GM18498 (cell line): Measurements from ENCODE around the gene BACE2.
"Not testable (repeated sequence)": the region's sequence is repeated elsewhere in the genome, so short reads cannot be mapped to it uniquely, and the experiment has no call there.

Experiments used
- ATAC-seq: cut with Tn5 transposase; IDR thresholded peaks from one replicate; pipeline ENCODE4 v1.9.1; 2021; ENCODE audit warnings: mild to moderate bottlenecking, moderate library complexity; ENCODE audit not compliant: unreplicated experiment

The BACE2 gene

DNA sequence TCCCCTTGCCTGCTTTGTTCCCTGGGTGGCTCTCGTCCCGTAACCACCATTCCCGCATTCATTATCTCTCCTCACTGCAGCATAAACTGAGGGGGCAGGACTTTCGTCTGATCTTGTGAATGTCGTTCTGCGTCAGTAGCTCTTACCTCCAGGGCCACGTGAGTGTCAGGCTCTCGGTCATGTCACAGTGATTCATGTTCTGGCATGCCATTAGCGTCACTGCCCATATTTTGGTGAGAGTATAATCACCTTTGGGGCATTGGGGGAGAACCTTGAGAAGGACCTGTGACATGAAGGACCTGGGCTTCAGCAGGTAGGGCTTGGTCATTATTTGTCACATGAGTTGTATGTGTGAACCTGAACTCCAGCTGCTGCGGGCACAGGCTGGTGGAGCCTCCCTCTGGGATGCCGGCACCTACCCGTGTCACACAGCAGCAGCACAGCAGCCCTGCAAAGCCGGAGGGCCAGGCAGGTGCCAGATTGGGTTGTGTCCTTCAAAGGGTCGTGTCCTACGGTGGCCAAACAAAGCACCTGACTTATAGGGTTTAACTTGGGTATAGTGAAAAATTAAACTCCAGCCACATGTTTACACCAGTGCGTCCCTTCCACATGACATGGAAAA is 68.5 kb downstream of the BACE2 start:
- no peak for ATAC-seq

DNA sequence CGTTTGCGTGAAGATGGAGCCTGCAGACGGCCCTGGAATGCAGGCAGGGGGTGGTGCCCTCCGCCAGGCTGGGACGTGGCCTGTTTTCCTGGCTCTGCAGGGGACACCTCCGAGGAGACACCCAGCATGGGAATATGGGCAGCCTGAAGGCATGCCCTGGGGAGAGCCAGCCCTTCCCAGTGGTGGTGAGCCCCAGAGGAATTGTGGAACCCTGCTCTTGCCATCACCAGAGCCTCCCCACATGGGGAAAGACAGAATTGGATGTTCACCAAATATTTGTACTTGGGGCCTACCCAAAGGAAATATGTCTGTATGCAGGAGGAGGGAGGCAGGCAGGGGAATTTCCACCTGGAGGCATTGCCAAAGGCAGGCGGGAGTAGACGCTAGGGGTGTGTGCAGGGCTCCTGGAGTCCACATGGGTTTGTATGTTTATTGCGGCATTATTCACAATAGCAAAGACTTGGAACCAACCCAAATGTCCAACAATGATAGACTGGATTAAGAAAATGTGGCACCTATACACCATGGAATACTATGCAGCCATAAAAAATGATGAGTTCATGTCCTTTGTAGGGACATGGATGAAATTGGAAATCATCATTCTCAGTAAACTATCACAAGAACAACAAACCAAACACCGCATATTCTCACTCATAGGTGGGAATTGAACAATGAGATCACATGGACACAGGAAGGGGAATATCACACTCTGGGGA is 70.3 kb downstream of the BACE2 start:
- ATAC-seq = not testable (repeated sequence)

DNA sequence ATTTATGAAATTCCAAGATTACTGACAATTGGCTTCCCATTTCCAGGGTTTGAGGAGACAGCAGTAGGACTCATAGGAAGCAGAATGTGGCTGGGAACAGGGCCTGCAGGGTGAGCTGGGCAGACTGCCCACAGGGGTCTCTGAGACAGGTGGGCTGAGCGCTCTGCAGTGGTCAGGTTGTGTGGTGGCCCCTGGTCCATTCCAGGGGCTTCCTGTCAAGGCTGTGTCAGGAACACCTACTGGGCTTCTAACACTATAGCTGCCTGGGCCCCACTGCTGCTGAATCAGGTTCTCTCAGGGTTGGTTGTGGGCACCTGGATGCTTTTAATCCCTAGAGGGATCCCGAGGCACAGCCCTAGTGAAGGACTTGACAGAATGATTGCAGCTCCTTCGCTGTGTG is 72.1 kb downstream of the BACE2 start:
- no peak for ATAC-seq

DNA sequence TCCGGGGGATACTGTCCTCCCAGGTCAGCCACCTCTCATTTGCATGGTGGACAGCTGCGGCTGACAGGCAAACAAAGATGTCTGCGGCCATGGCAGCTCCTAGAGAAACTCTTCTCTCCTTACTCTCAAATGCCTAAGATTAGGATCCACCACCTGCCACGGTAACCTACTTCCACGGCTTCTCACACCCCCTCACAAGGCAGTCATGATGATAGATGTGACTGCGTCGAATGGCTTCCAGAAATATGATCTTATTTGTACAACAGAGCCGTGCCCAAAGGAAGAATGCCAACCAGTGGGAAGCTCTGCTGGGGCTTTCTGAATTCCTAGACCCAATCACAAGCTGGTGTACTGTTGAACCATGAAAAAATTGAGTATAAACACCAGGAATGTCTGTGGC is 73.4 kb downstream of the BACE2 start:
- ATAC-seq = no peak

DNA sequence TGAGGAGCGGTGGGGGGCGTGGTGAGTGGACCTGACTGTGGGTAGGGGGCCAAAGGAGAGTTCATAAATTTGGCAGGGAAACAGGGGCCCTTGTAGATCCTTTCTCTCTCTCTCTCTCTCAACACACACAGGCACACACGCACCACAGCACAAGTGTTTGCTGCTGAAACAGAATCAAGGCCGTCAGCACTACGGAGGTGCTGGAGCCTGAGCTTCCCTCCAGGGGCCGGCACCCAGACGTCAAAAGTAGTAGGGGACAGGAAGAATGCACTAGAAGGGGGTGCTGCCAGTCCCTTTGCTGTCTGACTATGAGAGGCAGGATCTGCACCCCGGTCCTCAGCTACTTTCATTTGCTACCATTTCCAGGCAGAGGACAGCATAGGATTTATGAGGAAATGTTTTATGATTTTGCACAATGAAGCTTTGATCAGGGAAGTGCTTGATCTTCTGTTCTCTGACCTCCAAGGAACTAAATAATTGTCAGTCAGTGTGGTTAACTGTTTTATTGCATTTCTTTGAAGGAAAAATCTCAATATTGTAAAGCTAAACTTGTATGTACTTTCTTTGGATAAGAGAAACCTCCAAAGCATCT is 74.4 kb downstream of the BACE2 start:
- no peak for ATAC-seq

DNA sequence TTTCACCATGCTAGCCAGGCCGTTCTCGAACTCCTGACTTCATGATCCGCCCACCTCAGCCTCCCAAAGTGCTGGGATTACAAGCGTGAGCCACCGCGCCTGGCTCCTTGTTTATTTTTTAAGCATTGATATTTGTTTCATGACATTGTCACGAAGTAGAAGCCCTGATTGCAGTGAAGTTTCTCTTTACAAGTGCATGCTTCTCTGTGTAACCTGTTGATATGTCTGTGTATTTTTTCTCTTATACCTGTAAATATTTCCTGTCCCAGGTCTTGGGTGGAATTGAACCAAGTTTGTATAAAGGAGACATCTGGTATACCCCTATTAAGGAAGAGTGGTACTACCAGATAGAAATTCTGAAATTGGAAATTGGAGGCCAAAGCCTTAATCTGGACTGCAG is 75.1 kb downstream of the BACE2 start:
- no peak for ATAC-seq

DNA sequence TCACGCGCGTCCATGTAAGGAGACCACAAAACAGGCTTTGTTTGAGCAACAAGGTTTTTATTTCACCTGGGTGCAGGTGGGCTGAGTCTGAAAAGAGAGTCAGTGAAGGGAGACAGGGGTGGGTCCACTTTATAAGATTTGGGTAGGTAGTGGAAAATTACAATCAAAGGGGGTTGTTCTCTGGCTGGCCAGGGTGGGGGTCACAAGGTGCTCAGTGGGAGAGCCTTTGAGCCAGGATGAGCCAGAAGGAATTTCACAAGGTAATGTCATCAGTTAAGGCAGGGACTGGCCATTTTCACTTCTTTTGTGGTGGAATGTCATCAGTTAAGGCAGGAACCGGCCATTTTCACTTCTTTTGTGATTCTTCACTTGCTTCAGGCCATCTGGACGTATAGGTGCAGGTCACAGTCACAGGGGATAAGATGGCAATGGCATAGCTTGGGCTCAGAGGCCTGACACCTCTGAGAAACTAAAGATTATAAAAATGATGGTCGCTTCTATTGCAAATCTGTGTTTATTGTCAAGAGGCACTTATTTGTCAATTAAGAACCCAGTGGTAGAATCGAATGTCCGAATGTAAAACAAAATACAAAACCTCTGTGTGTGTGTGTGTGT is 76.4 kb downstream of the BACE2 start:
- not testable (repeated sequence) for ATAC-seq

DNA sequence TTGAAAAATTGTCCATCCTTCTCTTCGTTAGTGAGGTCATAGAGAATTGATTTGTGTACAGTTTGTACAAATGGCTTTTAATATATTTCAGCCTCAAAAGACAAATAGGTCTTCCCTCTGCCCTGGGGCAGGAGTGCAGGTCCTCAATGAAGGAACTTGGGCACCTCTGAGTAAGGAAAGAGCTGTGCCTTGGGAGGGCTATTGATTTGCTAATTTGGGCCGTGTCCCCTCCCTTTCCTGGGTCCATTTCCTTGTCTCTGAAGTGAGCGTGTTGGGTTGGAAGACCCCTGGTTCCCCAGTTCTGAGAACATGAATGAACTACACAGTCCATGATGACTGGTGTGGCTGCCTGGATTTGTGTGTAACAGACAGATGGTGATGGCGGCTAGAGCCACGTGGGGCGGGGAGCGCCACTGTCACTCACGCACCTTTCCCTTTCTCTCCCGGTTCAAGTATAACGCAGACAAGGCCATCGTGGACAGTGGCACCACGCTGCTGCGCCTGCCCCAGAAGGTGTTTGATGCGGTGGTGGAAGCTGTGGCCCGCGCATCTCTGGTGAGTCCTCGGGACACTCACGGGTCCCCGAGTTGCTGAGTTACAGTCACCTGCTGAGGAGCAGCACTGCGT is 77.7 kb downstream of the BACE2 start:
- ATAC-seq = no peak

DNA sequence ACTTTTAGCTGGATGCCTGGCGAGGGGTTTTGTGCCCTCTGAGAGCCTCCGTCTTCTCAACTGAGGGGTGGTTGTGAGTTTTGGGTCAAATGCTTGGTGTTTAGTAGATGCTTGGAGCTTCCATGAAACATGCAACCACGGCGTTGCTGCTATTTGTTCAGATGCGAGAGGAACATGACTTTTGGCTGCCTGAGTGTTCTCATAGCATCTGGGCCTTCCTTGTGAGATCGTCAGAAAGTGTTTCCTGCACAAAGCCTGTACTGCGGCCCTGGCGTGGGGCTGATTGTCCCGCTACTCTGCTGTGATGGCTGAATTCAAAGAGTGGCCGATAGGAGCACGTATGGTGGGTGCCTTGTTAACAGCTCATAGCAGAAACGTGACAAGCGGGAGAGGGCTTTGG is 78.8 kb downstream of the BACE2 start:
- no peak for ATAC-seq

DNA sequence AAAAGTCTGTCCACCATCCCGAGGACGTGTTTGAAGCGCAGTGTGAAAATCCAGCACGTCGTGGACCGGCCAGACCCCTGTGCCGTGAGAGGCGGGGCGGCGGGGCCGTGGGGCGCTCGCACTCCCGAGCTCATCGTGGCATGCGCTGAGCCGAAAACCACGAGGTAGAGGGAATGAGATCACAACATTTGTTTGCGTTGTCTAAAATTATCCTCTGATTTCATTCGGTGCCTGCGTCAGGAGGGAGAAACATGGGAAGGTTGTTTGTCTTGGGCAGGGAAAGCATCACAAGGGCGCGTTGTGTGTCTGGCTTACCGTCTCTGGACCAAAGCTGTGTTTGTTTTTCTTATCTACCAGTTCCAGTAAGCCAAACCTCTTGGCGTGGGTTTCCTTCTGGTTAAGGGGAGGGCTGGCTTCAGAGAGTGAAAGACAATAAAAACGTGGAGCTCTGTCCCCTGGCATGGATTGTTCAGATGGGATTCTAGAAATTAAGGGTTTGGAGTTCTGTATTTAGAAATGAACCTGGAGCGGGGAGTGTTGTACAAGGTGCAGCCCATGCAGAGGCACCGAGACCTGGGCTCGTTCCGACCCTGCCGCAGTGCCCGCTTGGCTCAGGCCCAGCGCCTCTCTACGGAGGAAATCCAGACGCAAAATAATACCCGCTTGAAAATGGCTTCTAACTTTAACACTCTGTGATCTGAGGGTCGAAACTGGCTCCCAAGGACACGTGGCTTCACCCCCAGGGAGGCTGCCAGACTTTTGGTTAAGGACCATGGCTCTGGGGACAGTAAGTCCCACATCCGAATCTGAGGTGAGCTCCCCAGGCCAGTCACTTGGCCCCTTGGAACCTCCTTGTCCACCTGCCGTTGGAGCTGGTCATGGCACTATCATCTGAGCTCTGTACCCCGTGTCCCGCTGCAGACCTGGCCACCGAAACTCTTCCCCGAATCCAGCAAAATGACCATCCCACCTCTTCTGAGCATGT is 79.9 kb downstream of the BACE2 start:
- ATAC-seq = no peak

DNA sequence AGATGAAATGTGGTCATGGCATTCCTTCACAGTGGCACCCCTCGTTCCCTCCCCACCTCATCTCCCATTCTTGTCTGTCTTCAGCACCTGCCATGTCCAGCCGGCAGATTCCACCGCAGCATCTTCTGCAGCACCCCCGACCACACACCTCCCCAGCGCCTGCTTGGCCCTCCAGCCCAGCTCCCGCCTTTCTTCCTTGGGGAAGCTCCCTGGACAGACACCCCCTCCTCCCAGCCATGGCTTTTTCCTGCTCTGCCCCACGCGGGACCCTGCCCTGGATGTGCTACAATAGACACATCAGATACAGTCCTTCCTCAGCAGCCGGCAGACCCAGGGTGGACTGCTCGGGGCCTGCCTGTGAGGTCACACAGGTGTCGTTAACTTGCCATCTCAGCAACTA is 81.5 kb downstream of the BACE2 start:
- ATAC-seq = no peak

DNA sequence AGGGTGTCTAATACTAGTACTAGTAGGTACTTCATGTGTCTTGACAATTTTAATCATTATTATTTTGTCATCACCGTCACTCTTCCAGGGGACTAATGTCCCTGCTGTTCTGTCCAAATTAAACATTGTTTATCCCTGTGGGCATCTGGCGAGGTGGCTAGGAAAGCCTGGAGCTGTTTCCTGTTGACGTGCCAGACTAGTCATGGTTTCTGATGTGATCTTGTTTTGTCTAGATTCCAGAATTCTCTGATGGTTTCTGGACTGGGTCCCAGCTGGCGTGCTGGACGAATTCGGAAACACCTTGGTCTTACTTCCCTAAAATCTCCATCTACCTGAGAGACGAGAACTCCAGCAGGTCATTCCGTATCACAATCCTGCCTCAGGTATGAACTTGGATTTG is 82.6 kb downstream of the BACE2 start:
- no peak for ATAC-seq

DNA sequence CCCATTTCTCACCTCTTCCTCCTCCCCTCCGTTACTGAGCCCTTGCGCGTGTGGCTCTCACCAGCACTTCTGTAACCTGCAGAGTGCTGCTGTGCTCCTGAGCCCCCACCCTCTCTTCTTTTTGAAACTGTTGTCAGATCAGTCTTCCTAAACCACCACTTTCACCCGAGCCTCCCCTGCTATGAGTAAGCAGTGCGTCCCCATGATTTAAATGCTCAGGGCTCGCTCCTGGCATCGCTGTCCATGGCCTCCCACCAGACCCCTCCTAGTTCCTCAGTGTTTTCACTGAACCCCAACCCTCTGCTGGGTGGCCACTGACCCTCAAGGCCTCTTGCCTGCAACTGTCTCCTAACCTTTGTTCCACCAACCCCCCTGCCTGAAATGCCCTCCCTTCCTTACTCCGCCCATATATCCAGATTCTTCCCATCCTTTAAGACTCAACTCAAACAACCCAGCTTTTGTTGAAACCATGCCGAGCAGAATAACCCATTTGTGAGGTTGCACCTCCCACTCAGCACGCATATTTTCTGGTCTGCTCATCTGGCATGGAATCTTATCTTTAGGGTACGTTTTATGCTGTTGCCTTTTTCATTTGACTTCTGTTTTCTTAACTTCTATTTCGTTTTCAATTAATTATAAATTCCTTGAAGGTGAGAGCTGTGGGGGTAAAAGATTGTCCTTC is 84.1 kb downstream of the BACE2 start:
- no peak for ATAC-seq

DNA sequence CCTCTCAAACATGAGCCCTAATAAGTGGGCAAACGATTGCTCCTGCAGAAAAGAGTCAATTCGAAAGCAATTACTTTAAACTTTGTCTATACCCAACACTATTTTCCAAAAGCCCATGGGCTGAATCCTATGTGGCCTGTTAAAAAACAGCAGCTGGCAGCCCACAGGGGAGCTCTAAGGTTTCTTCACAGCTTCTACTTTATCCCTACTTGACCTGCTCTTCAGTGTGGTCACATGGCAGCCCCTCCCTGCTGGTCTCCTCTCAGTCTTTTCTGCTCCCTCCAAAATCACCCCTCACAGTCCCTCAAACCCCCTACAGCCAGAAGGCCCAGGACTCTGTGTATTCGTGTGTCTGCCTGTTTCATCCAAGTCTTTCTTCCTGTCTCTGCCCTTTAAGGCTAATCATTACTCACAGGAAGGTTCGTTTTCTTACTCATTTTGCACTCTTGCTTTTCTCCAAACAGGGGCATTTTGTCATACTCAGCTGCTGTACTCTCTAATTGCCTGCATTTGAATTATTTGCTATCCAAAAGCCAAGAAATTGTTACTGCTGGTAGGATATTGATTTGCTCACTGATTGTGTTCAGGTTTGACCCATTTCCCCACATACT is 86.2 kb downstream of the BACE2 start:
- no peak for ATAC-seq

DNA sequence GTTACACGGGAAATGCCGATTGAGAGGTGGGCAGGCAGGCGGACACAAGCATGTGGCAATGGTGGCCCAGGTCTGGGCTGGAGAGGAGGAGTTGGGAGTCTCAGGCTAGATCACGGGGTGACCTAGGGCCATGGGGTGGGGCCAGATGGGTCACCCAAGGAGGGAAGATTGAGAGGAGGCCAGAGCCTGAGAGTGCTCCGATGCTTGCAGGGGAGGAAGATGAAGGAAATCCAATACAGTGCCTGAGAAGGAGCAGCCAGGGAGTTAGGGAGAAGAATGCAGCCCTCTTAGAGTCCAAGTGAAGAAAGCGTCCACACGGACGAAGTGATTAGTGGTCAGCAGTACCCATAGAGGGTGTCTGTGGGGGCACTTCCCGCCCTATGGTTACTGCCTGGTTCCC is 87.2 kb downstream of the BACE2 start:
- no peak for ATAC-seq

DNA sequence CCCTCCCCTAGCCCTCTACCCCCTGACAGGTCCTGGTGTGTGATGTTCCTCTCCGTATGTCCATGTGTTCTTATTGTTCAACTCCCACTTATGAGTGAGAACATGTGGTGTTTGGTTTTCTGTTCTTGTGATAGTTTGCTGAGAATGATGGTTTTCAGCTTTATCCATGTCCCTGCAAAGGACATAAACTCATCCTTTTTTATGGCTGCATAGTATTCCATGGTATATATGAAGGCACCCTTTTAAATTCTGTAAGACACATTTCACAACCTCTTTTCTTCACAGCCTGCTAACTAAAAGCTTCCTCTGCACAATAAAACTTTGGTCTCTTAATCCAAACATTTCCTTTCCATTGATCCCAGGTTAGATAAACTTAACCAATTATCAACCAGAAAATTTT is 88.3 kb downstream of the BACE2 start:
- not testable (repeated sequence) for ATAC-seq

DNA sequence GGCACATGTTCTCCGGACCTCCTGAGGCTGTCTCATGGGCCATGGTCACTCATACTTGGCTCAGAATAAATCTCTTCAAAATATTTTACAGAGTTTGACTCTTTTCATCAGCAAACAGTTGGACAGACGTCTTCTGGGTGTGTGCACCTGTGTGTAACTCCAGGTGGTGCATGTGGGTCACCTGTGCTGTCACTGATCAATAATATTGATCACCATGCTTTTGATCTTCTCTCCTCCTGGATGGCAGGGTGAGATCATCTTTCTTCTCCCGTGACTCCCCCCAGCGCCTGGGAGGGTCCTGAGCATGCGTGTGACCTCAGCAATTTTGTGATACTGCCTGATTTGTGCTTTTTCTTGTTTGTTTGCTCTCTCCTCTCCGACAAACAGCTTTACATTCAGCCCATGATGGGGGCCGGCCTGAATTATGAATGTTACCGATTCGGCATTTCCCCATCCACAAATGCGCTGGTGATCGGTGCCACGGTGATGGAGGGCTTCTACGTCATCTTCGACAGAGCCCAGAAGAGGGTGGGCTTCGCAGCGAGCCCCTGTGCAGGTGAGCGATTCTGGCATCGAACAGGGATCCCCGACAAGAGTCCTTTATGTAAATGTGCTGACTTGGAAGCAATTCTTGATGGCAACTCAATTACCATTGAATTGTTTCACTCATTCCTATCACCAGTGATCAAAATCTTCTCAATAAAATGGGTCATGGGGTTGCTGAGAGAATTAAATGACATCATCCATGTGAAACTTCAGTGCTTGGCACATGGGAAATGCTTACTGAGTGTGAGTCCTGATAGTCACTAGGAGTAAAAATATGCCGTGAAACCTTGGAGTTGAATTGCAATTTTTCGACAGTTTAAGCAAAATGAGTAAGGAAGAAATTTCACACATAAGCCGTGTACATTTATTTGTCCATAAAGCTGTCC is 89.1 kb downstream of the BACE2 start:
- ATAC-seq = no peak

DNA sequence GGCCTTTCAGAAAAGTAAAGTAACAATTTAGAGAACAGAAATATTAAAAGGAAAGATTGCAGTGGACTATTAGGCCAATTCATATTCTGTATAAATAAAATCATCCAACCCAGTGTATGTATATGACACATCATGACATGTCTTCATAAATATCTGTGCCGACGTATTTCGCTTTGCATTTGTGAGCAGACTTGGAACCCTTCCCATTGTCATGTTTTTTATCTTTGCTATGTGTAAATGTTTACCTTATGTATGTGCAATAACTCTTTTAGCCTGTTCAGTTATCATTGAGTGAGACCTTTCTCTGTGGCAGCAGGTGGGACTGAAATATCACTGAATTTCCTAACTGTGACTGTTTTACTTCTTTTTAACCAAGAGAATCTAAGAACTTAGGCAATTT is 90.7 kb downstream of the BACE2 start:
- ATAC-seq = no peak
